Ovary (tissue), 9 donors: ENCODE data around the gene EGLN2. TPM values are rescaled to one million over a fixed set of nuclear protein-coding genes. Genes with fewer than 3 reads are reported as not detected.
"Not testable (repeated sequence)": the region's sequence is repeated elsewhere in the genome, so short reads cannot be mapped to it uniquely, and the experiment has no call there.

Experiments
- DNase-seq, 5 donors: peaks; one replicate each; pipeline ENCODE4 v3.0.0-alpha.2; 2019 to 2020
- H3K27ac ChIP-seq, 2 donors: fragments of 200-600 bp; one replicate each; pipeline versions ENCODE4 v1.5.1 to v1.8.0; 2019 to 2022
- H3K27me3 ChIP-seq: fragments of 200-600 bp; one replicate; pipeline ENCODE4 v1.8.0; 2022
- H3K36me3 ChIP-seq: fragments of 200-600 bp; sonication (generic); one replicate; pipeline ENCODE4 v1.5.1; 2019
- H3K4me1 ChIP-seq: one replicate; pipeline ENCODE4 v1.8.1; 2013; ENCODE audit warnings: mild to moderate bottlenecking, moderate library complexity; ENCODE audit not compliant: insufficient read depth
- H3K4me3 ChIP-seq: fragments of 200-600 bp; sonication (generic); one replicate; pipeline ENCODE4 v1.5.1; 2017
- H3K9me3 ChIP-seq, 2 donors: fragments of 200-600 bp in 1 of 2; sonication (generic) in 1 of 2; one replicate each; pipeline versions ENCODE4 v1.5.1 to v1.8.1; 2013 to 2019; ENCODE audit warnings: mild to moderate bottlenecking in 1 of 2, moderate library complexity in 1 of 2
- EP300 ChIP-seq: sonication (generic); formaldehyde crosslinking; IDR thresholded peaks from one replicate; pipeline ENCODE4 v1.6.1; 2017; ENCODE audit warnings: antibody characterized with exemption
- POLR2A ChIP-seq: fragments of 450-650 bp; IDR thresholded peaks from one replicate; pipeline ENCODE4 v1.6.1; 2017; ENCODE audit warnings: antibody characterized with exemption, mild to moderate bottlenecking, moderate library complexity
- WGBS, 3 donors: extraction: QIAGEN DNeasy Blood & Tissue Kit in 1 of 3; methylation state at CpG; one replicate each; pipeline versions ENCODE4 v1.1.5 to v1.1.7; 2013 to 2017; 5-methylcytosine and 5-hydroxymethylcytosine counted together
- intact Hi-C, 4 donors: fragments of 100-400 bp; cut with DNase I; formaldehyde crosslinking; loops; one replicate each; pipeline versions ENCODE4 v1.11.0 to v1.15.1; 2022 to 2023
- polyA plus RNA-seq, 2 donors: library from polyadenylated mRNA; stranded (reverse); fragments of 200-250 nt in 1 of 2; fragments of 350-450 nt in 1 of 2; fragmentation: Illumina TruSeq in 1 of 2; extraction: RNeasy Lipid Tissue Mini Kit (QIAGEN cat#74804) in 1 of 2; gene quantifications; one replicate each; pipeline ENCODE4 v1.2.3, GENCODE V29; 2013 to 2014
- total RNA-seq, 7 donors: library from RNA; depleted of rRNA in 2 of 7; stranded (reverse); fragments of >200 nt in 2 of 7; fragmentation: NEBNext Ultra II Directional in 3 of 7; extraction: Animal tissue kit (Norgen Biotek cat#: 25700) in 3 of 7; gene quantifications; one replicate each; pipeline versions ENCODE4 v1.1.0 to v1.2.4, GENCODE V29; 2016 to 2023
- TF ChIP-seq, protein P1 (sequence below), 3 donors: fragments of 450-650 bp in 2 of 3; fragments of 200-600 bp in 1 of 3; IDR thresholded peaks; one replicate each; pipeline versions ENCODE4 v1.5.1 to v1.8.0; 2016 to 2022; ENCODE audit warnings: antibody characterized with exemption in 3 of 3, mild to moderate bottlenecking in 1 of 3
- donor health status: DM: no; HTN: no; CAD: no; lungs with moderate emphysema.
- donor health status: DM: no; HTN: no; CAD: no.
- donor health status: Bipolar disorder and iron deficiency.
- donor health status: DM: yes; HTN: yes; CAD: no.
- donor health status: DM: no; HTN: no; CAD: no.
- donor health status: DM: yes; HTN: yes; CAD: no.

The EGLN2 gene
- total and polyA plus RNA-seq, 9 donors, result 43.6 to 121 (median 95.8) TPM

DNA sequence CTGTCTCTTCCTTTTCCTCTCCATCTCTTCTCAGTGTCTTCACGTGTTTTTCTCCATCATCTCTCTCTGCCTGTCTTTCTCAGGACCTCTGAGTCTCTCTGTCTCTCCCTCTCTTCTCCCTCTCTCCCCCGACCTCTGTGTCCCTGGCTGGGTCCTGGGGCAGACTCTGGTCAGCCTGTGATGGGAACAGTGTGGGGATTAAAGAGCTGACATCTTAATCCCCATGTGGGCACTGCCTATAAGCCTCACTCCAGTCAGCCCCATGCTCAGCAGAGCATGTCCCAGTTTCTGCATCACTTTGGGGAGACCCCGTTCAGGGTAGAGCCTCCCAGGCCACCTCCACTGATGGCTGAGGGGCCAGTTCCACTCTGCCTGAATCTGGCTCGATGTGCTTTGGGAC is 16.2 kb downstream of the EGLN2 start:
- no peak for DNase-seq
- Histone ChIP-seq H3K9me3 (no peaks in the 10 kb centered on the region), H3K27me3 (no peaks in the 10 kb centered on the region), H3K27ac (no peak overlapping the region), H3K4me1 (peaks cover 22% of the 10 kb centered on the region), H3K36me3 (no peaks in the 10 kb centered on the region), H3K4me3 (no peak overlapping the region)
- WGBS, 3 donors, result 65 to 81% (median 80%) methylated on average over 3 to 4 of the region's 4 CpGs
- intact Hi-C loops, result no loop called here
- TF ChIP-seq, protein P1, sequence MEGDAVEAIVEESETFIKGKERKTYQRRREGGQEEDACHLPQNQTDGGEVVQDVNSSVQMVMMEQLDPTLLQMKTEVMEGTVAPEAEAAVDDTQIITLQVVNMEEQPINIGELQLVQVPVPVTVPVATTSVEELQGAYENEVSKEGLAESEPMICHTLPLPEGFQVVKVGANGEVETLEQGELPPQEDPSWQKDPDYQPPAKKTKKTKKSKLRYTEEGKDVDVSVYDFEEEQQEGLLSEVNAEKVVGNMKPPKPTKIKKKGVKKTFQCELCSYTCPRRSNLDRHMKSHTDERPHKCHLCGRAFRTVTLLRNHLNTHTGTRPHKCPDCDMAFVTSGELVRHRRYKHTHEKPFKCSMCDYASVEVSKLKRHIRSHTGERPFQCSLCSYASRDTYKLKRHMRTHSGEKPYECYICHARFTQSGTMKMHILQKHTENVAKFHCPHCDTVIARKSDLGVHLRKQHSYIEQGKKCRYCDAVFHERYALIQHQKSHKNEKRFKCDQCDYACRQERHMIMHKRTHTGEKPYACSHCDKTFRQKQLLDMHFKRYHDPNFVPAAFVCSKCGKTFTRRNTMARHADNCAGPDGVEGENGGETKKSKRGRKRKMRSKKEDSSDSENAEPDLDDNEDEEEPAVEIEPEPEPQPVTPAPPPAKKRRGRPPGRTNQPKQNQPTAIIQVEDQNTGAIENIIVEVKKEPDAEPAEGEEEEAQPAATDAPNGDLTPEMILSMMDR (IDR thresholded peaks at IDR 0.05), result no peak
- TF ChIP-seq EP300, result no peak
- no peak for TF ChIP-seq POLR2A

DNA sequence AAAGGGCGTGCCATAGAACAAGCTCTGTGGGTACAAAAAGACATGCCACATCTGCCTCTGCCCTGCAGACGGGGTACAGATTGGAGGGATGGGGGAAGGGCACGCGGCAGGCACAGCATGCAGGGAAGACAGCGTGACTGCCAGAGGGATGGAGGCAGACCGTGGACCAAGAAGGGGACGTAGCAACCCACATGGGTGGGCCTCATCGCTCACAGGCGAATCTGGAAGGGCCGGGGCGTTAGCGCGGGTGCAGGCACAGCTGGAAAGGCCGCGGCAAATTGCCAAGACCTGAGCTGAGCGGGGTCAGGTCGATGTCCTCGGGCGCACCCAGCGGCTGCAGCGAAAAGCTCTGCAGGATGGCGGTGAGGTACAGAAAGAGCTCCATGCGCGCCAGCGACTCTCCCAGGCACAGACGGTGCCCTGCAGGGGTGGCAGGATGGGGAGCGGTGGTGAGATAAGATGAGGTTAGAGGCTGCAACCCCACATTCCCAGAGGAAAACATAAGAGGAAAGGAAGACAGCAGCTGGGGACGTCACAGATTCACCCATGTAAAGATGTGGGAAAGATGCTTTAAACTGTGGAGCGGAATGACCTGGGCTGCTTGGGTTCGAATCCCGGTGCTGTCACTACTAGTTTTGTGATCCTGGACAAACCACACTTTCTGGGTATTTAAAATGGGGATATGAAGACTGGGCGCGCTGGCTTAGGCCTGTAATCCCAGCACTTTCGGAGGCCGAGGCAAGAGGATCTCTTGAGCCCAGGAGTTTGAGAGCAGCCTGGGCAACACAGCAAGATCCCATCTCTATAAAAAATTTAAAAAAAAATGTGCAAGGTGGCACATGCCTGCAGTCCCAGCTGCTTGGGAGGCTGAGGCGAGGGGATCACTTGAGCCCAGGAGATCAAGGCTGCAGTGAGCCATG is 19.7 kb downstream of the EGLN2 start:
- peak; percentile 83 to 92 (median 88) for DNase-seq
- H3K9me3 ChIP-seq, H3K27ac ChIP-seq, H3K4me3 ChIP-seq, intact Hi-C loops, H3K36me3 ChIP-seq, H3K27me3 ChIP-seq: not testable (repeated sequence)
- WGBS, 3 donors, result 18 to 34% (median 25%) methylated on average over 21 to 36 of the region's 36 CpGs
- peaks cover 19% of the 10 kb centered on the region for H3K4me1 ChIP-seq

DNA sequence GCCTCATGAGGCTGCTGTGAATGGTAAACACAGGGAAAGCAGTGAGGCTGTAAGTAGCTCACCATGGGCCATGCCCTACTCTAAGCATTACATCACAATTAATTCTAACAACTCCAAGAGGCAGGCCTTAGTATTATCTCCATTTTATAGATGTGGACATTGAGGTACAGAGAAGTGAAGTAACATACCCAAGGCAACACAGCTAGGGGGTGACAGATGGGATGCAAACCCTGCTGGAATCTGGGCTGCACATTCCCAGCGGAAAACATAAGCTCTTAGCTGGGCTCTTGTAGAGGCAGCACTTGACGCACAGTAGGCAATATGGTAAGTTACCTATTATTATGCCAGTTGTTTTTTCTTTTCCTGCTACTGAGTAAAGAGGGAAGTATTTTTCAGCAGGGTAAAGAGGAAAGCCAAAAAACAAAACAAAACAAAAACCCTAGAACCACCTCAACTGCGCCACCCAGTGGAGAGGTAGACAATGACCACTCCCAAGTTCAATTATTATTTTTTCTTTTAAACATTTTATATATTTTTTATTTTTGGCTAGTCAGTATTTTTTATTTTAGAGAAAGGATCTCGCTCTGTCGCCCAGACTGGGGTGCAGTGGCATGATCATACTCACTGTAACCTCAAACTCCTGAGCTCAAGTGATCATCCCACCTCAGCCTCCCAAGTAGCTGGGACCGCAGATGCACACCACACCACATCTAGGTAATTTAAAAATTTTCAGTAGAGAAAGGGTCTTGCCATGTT is 20.7 kb downstream of the EGLN2 start:
- not testable (repeated sequence) for H3K9me3 ChIP-seq, H3K27me3 ChIP-seq, H3K27ac ChIP-seq, H3K36me3 ChIP-seq, H3K4me3 ChIP-seq
- intact Hi-C loops, result loop anchor here in 2 of 4 donors (5.0 kb wide), 1 partner anchor 157 kb away; no protein-coding TSS in a partner anchor
- TF ChIP-seq, protein P1 (IDR thresholded peaks at IDR 0.05), result peak; percentile 73 to 82 (median 74)
- H3K4me1 ChIP-seq, result peaks cover 23% of the 10 kb centered on the region
- WGBS, 3 donors, result 53 to 59% (median 55%) methylated on average over 6 of the region's 6 CpGs
- peak in 4 of 5 donors; percentile 64 to 76 (median 71) for DNase-seq

DNA sequence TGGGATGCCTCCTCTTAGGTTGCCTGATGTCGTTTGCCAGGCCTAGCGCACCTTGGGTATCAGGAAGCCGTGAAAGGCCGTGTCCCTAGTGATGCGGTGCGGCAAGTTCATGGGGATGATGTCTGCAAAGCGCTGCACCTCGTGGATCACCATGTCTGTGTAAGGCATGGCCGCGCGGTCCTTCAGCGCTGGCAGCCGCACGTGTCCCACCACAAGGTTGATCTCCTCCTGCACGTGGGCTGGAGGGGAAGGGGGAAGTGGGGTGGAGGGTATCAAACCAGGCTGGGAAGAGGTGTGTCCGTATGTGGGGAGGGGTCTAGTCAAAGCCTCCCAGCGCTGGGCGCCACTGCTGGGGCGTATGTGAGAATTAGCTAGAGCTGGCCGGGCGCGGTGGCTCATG is 23.2 kb downstream of the EGLN2 start:
- peak in 1 of 5 donors; percentile 15 for DNase-seq
- WGBS, 3 donors, result 91 to 94% (median 93%) methylated on average over 22 of the region's 22 CpGs
- no peaks in the 10 kb centered on the region for H3K36me3 ChIP-seq
- no peak for TF ChIP-seq POLR2A
- no peak for TF ChIP-seq EP300
- TF ChIP-seq, protein P1 (IDR thresholded peaks at IDR 0.05), result no peak
- H3K27ac ChIP-seq, result peak overlapping the region in 1 of 2 donors; percentile 46
- intact Hi-C loops, result loop anchor here in 2 of 4 donors (5.0 kb wide), 1 partner anchor 160 kb away; no protein-coding TSS in a partner anchor
- peaks cover 23% of the 10 kb centered on the region for H3K4me1 ChIP-seq
- no peak overlapping the region for H3K4me3 ChIP-seq
- H3K27me3 ChIP-seq, result no peaks in the 10 kb centered on the region
- no peaks in the 10 kb centered on the region for H3K9me3 ChIP-seq

DNA sequence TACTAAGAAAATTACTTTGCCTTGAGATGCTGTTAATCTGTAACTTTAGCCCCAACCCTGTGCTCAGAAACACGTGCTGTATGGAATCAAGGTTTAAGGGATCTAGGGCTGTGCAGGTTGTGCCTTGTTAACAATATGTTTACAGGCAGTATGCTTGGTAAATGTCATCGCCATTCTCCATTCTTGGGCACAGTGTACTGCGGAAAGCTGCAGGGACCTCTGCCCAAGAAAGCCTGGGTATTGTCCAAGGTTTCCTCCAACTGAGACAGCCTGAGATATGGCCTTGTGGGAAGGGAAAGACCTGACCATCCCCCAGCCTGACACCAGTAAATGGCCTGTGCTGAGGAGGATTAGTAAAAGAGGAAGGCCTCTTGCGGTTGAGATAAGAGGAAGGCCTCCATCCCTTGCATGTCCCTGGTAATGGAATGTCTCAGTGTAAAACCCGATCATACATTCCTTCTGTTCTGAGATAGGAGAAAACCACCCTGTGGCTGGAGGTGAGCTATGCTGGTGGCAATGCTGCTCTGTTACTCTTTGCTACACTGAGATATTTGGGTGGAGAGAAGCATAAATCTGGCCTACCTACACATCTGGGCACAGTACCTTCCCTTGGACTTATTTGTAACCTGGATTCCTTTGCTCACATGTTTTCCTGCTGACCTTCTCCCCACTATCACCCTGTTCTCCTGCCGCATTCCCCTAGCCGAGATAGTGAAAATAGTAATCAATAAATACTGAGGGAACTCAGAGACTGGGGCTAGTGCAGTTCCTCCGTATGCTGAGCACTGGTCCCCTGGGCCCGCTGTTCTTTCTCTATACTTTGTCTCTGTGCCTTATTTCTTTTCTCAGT is 23.9 kb downstream of the EGLN2 start:
- Histone ChIP-seq H3K27ac (peak overlapping the region in 1 of 2 donors; percentile 46), H3K4me1 (peaks cover 23% of the 10 kb centered on the region)
- not testable (repeated sequence) for H3K9me3 ChIP-seq, H3K36me3 ChIP-seq, H3K4me3 ChIP-seq, H3K27me3 ChIP-seq
- 23 to 35% (median 24%) methylated on average over 9 of the region's 9 CpGs for WGBS, 3 donors
- intact Hi-C loops, result loop anchor here in 2 of 4 donors (5.0 kb wide), 1 partner anchor 161 kb away; no protein-coding TSS in a partner anchor
- peak in 2 of 5 donors; percentile 22 to 30 for DNase-seq

DNA sequence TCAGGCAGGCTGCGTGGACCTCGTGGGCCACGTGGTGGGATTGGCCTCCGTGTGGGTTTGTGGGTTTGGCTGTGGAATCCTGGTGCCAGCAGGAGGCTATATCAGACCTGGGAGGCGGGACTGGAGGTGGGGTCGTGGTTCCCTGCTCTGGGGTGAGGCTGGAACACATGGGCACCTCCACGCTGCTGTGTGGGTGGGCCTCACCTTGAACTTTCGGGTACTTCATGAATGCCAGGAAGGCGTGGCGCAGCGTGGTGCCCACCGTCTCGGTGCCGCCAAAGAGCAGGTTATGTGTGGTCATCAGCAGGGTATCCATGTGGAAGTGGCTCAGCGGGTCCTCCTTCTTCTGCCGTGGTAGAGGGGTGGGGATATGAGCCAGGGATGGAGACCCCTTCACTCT is 25.9 kb downstream of the EGLN2 start:
- intact Hi-C loops, result loop anchor here in 2 of 4 donors (5.0 kb wide), 1 partner anchor 163 kb away; no protein-coding TSS in a partner anchor
- DNase-seq, result peak in 3 of 5 donors; percentile 17 to 36 (median 25)
- WGBS, 3 donors, result 92 to 94% (median 93%) methylated on average over 16 of the region's 16 CpGs

DNA sequence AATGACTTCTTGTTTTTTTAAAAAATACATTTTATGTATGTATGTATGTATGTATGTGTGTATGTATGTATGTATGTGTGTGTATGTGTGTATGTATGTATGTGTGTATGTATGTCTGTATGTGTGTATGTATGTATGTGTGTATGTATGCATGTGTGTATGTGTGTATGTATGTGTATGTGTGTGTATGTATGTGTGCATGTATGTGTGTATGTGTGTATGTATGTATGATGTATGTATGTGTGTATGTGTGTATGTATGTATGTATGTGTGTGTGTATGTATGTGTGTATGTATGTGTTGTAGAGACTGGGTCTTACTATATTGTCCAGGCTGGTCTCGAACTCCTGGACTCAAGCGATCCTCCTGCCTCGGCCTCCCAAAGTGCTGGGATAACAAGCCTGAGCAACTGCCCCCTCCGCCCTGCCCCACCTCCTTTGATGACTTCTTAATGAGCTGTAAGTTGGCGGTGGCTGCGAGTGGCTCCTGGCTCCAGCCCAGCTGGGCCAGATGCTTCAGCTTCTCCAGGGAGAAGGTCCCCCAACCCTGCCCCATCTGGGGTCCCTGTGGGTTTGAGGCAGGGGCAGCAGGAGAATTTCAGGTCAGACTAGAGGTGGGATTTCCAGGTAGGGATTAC is 26.6 kb downstream of the EGLN2 start:
- H3K27me3 ChIP-seq, H3K36me3 ChIP-seq, H3K9me3 ChIP-seq, intact Hi-C loops, H3K4me3 ChIP-seq, H3K27ac ChIP-seq: not testable (repeated sequence)
- DNase-seq, result peak in 2 of 5 donors; percentile 9 to 11
- peaks cover 13% of the 10 kb centered on the region for H3K4me1 ChIP-seq
- WGBS, 3 donors, result 93 to 96% methylated on average over 6 of the region's 6 CpGs; no CpG with 5 or more reads in 1 of the 3 donors

More for the DNA sequence above, 25.9 kb downstream of the EGLN2 start:
- H3K9me3 ChIP-seq, H3K27ac ChIP-seq, H3K36me3 ChIP-seq, H3K27me3 ChIP-seq, H3K4me3 ChIP-seq: not testable (repeated sequence)
- H3K4me1 ChIP-seq, result peaks cover 14% of the 10 kb centered on the region
